RPMI8226 (cell line): ENCODE data around the gene HPSE2.

Experiments
- DNase-seq: peaks from one replicate; pipeline ENCODE4 v3.0.0-alpha.2; 2015

HPSE2 gene

GRCh38 chr10:98456043-98456570 lies 779.5 kb downstream of the HPSE2 start:
- DNase-seq: no peak

DNA sequence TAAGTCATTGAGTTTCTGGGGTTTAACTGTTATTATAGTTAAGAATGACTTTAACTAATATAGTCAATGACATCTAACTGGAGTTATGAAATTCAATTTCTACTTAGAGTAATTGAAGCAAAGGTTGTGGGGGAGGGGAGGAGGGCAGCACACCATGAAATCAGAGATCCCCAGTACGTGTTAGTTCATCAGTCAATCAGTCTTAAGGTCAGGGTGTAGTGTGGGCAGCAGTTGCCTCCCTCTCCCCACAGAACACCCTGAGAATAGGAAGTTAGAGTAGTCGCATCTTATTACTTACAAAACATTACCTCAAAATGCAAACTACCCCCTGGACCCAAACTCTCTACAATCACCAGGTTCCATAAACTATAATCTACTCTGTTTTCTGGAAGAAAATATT lies 781.9 kb downstream of the HPSE2 start:
- DNase-seq: no peak

GRCh38 chr10:98450618-98451017 lies 785.0 kb downstream of the HPSE2 start:
- no peak for DNase-seq

DNA sequence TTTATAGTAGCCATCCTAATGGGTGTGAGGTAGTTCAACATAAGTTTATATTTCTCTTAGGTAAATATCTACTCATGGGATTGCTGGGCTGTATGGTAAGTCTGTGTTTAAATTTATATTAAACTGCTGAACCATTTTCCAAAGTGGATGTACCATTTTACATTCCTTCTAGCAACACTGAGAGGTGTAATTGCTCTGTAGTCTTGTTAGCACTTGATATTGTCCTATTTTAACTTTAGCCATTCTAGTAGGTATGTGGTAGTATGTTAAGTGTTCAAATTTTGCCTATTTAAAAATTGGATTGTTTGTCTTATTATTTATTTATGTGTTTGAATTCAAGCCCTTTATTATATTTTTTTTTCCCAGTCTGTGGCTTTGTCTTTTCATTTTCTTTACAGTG lies 786.4 kb downstream of the HPSE2 start:
- no peak for DNase-seq

DNA sequence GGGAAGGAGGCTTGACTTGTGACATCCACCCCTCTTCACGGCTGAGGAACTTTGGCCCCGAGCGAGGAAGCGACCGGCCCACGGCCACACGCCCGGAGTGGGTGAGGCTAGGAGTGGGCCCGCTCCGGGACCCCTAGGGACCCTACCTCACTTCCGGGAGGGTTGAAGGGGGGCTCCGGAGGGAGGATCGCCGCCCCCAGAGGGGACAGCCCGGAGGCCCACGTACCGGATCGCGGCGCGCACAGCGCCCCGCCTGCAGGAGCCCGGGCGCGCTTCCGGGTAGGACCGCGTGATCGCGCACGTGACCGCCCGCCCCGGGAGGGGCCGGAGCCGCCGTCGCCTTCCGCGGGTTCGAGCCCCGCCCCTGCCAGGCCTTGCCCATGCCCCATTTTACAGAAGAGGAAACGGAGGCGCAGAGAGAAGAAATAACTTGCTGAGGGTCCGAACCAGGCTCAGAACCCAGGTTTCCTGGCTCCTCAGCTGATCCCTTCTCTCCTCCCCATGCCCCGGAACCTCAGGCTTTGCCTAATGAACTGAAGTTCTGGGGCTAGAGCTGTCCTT lies 788.9 kb downstream of the HPSE2 start, which contains the start of gene HPS1:
HPS1 (minus strand) TSS at position 275 of the 561 bp plus-strand sequence. CDS start 3,695 bp downstream, outside the sequence.
- peak; percentile 84 for DNase-seq

DNA sequence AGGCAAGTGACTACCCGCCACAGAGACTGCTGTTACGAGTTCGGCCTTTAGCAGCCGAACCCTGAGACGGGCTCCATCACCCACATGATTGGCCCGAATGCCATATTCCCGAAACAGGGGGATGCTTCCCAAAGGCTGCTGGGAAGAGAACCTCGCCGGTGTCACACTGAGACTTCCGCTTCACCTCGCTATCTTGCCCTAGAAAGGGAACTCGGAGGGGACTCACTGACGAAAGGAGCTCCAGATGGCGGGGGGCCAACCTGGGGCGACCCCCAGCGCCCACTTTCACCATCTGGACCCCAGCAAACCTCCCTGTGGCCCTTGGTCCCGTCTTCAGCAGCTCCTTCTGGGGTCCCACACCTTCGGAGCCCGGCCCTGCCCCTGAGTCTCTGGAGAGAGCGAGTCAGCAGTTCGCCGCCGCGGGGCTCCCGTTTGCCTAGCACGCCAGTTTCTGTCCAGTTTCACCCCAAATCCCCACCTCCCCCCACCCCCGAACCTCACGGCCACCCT lies 789.4 kb downstream of the HPSE2 start:
- peak; percentile 23 for DNase-seq

GRCh38 chr10:98445200-98445812 lies 790.3 kb downstream of the HPSE2 start:
- DNase-seq: no peak

DNA sequence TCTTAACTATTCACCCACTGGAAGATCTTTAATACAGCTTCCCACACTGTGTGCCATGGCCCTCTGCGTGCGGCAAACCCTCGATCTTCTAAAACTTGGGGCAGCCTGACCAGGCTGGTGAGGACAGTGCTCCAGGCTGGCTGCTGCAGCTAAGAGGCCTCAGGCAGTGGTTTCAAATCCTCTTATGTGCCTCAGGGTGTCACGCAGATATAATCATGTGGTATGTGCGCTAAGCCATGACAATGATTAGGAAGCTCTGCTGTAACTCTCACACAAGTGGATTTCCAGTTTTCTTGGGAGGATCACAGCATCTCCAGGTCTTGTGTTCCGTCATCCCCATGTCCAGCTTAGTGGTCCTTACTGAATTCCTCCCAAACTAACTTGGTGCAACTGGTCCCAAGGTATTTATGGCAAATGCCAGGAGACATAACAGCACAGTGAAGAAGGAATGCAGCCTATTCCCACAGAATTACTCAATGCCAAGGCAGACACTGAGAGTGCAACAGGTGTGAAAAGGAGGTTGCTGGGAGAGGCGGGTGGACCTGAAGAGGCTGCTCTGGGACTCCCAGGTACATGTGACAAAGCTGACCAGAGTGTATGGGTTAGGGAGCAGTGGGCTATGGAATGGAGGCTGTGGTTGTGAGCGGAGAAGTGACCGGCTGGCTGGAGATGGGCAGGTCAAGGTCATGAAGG lies 791.2 kb downstream of the HPSE2 start:
- no peak for DNase-seq

DNA sequence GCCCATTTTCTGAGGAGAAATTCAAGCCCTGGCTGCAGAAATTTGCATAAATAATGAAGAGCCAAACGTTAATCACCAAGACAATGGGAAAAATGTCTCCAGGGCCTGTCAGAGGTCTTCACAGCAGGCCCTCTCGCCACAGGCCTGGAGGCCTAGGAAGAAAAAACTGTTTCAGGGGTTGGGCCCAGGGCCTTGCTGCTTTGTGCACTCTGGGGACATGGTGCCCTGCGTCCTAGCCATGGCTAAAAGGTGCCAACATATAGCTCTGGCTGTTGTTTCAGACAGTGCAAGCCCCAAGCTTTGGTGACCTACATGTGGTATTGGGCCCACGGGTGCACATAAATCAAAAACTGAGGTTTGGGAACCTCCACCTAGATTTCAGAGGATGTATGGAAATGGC lies 796.9 kb downstream of the HPSE2 start:
- DNase-seq: no peak

DNA sequence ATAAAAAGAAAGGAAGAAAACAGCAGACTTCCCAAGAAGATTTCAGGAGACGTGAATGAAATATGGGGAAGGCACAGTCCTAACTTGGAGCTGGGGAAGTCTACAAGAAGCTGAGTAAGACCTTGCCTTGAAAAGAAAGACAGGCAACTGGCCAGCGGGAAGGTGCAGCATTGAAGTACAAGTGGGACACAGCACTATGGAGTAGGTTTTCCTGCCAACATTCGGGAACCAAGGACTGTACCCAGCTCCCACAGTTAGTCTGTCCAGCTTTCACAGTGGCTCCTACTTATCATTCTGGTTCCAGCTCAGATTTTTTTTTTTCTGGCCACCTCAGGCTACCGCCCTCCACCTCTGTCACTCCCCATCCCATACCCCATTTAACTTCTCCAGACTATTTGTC lies 798.9 kb downstream of the HPSE2 start:
- no peak for DNase-seq

- DNase-seq: no peak
These were observed 800.5 kb downstream of the HPSE2 start for GRCh38 chr10:98435178-98435577.

- DNase-seq: no peak
These were observed 801.5 kb downstream of the HPSE2 start for GRCh38 chr10:98433881-98434732.

- no peak for DNase-seq
These were observed 802.3 kb downstream of the HPSE2 start for GRCh38 chr10:98433371-98433770.

DNA sequence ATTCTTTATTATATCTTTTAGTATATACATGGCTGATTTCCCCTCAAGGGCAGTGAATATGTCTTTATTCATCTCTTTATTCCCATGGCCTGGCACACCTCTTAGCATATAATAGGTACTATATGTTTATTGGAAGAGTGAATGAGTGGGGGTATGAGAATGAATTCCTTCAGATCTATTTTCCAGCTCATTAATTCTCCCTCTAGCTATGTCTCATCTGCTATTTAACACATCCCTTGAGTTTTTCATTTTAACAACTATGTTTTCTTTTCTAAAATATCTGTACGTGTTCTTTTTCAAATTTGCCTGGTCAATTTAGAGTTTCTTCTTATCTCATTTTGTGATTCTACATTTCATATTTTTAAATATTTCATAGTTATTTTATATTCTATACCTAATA lies 803.3 kb downstream of the HPSE2 start:
- no peak for DNase-seq

GRCh38 chr10:98431016-98431415 lies 804.6 kb downstream of the HPSE2 start:
- DNase-seq: no peak

GRCh38 chr10:98430427-98430826 lies 805.2 kb downstream of the HPSE2 start:
- DNase-seq: no peak

- DNase-seq: no peak
These were observed 806.2 kb downstream of the HPSE2 start for GRCh38 chr10:98429320-98430072.

- no peak for DNase-seq
These were observed 808.6 kb downstream of the HPSE2 start for GRCh38 chr10:98427011-98427515.

DNA sequence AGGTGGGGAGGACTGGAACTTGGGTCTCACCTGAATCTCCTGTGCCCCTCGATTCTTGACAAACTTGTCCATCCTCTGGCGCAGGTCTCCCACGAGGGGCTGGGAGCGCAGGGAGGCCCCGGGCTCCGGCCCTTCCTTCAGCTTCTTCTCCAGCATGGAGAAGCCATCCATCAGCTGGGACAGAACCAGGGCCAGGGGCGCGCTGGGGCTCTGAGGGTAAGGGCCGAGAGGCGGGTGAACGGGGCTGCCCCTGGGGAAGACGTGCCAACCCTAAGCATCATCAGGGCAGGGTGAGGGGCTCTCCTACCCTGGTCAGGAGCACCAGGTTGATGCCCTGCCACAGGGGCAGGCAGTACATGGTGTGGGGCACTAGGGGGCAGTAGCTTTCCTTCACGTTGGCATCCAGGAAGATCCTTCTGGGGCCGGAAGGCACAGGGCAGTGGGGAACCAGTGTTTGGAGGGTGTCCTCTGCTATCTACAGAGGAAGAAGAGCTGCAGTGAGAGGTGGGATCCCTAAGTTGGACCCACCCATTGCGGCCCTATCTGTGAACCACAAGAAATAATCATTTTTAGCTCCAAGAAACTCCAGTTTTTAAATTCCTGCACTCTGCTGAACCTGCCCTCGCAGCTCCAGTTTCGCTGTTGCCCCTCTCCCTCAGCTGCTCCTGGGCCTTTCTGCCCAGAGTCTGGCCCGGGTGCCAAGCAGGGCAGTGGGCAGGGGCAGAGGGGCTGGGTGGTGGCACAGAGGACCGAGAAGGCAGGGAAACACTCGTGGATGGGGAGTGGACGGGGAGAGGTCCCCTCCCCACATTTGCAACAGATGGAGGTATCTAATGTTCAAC lies 809.9 kb downstream of the HPSE2 start:
- peak; percentile 31 for DNase-seq

DNA sequence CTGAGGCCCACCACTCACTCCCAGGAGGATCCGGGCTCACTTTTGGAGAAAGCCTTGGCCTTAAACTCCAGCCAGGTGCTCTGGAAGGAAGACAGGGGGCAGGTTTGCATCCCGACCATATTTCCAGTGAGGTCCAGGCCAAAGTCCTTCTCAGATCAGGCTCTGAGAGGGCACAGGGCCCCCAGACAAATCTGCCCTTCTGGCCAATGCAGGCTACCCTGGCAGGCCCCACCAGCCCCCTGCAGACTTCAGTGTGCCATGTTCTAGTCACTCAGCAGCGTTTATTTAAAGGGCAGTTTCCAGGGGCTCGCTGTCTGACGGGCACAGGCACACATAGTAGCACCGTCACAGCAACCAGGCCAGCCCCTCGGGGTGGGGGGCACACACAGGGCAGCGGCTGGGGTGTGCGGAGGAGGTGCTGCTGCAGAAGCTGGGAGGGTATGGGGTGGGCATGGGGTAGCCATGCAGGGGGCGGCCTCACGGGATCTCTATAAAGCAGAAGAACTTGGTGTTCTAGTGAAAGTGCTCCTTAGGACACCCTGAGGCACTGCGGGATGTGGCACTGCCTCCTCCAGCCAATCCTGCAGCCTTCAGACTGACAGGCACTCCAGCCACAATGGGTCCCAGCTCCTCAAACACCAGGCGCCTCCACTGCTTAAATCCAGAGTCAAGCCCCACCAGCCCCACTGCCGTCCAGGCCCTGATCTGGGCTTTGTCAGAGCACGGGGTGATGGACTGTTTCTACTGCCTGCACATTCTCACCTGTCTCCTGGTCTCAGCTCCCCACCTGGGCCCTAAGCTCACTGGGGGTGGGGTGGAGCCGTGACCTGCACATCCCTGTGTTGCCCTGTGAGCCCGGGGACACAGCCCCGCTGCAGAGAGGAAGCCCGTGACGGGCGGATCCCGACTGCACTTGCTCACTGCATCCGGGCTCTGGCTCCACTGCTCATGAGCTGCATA lies 811.1 kb downstream of the HPSE2 start:
- DNase-seq: no peak
